ENCODE results near the gene IKZF3. TPM values are rescaled to one million over a fixed set of nuclear protein-coding genes. Genes with fewer than 3 reads are reported as not detected.

IKZF3 gene
- total and polyA plus RNA-seq, 8 donors: 0.12 to 1.2 (median 0.61) TPM

- DNase-seq: no peak
- ATAC-seq: peak; percentile 84 to 93 (median 90)
These were observed 81.6 kb downstream of the IKZF3 start for GRCh38 chr17:39782481-39782880.

GRCh38 chr17:39781861-39782213 lies 82.3 kb downstream of the IKZF3 start:
- intact Hi-C loops (cut with DNase I): no loop called here
- Histone ChIP-seq H3K27ac (peak overlapping the region in 1 of 4 donors; percentile 10), H3K36me3 (no peaks in the 10 kb centered on the region), H3K27me3 (no peaks in the 10 kb centered on the region), H3K4me1 (peaks cover 5 to 15% (median 10%) of the 10 kb centered on the region in 3 donors), H3K4me3 (no peak overlapping the region), H3K9me3 (no peaks in the 10 kb centered on the region)
- ATAC-seq: peak in 1 of 4 donors; percentile 26
- no peak for FAIRE-seq
- TF ChIP-seq CTCF (IDR thresholded peaks at IDR 0.05): no peak
- 22 to 44% methylated on average over 2 of the region's 2 CpGs for whole genome bisulfite sequencing, 2 donors
- DNase-seq: no peak

More at GRCh38 chr17:39782481-39782880, 81.6 kb downstream of the IKZF3 start:
- intact Hi-C loops (cut with DNase I): no loop called here
- peaks cover 5 to 15% (median 10%) of the 10 kb centered on the region in 3 donors for H3K4me1 ChIP-seq
- no peak for TF ChIP-seq CTCF (IDR thresholded peaks at IDR 0.05)
- 5 to 6% methylated on average over 4 of the region's 4 CpGs for WGBS, 2 donors
- H3K9me3 ChIP-seq: no peaks in the 10 kb centered on the region
- no peak overlapping the region for H3K4me3 ChIP-seq
- no peaks in the 10 kb centered on the region for H3K36me3 ChIP-seq
- FAIRE-seq: no peak
- no peaks in the 10 kb centered on the region for H3K27me3 ChIP-seq
- H3K27ac ChIP-seq: peak overlapping the region in 1 of 4 donors; percentile 10

- 55 to 57% methylated on average over 6 of the region's 6 CpGs for WGBS, 2 donors
- FAIRE-seq (no peak), DNase-seq (no peak), ATAC-seq (no peak)
- H3K36me3 ChIP-seq: no peaks in the 10 kb centered on the region
- no peak overlapping the region for H3K27ac ChIP-seq
- TF ChIP-seq CTCF (IDR thresholded peaks at IDR 0.05): no peak
- peaks cover 5 to 15% (median 10%) of the 10 kb centered on the region in 3 donors for H3K4me1 ChIP-seq
- no peak overlapping the region for H3K4me3 ChIP-seq
- intact Hi-C loops (cut with DNase I): no loop called here
- no peaks in the 10 kb centered on the region for H3K27me3 ChIP-seq
- H3K9me3 ChIP-seq: no peaks in the 10 kb centered on the region
These were observed 82.9 kb downstream of the IKZF3 start for GRCh38 chr17:39781031-39781860.

GRCh38 chr17:39777534-39778365 lies 86.4 kb downstream of the IKZF3 start:
- TF ChIP-seq CTCF (IDR thresholded peaks at IDR 0.05): no peak
- no peak for FAIRE-seq
- H3K4me1 ChIP-seq: peaks cover 5 to 14% (median 9%) of the 10 kb centered on the region in 3 donors
- peaks cover 0 to 5% (median 0%) of the 10 kb centered on the region in 4 donors for H3K27me3 ChIP-seq
- no peak for ATAC-seq
- no peaks in the 10 kb centered on the region for H3K9me3 ChIP-seq
- 60 to 61% methylated on average over 11 of the region's 11 CpGs for WGBS, 2 donors
- DNase-seq: no peak
- no peaks in the 10 kb centered on the region for H3K36me3 ChIP-seq
- intact Hi-C loops (cut with DNase I): no loop called here
- no peak overlapping the region for H3K27ac ChIP-seq
- H3K4me3 ChIP-seq: no peak overlapping the region
